Stimulated activated naive CD8-positive, alpha-beta T cell treated with anti-CD3 and anti-CD28 coated beads, Interleukin-15, Interleukin-2, amounts not matched to agents 100 ng/mL and 50 ng/mL, for 24 hours (primary cell): ENCODE measurements around the gene TPRN.

Experiments used
- H3K27ac Mint-ChIP-seq: one replicate; pipeline ENCODE4 v1.8.0; 2021; ENCODE audit warnings: mild to moderate bottlenecking, mixed read lengths
- H3K27me3 Mint-ChIP-seq: one replicate; pipeline ENCODE4 v1.8.0; 2021; ENCODE audit warnings: mixed read lengths
- H3K36me3 Mint-ChIP-seq: one replicate; pipeline ENCODE4 v1.8.0; 2021; ENCODE audit warnings: low read depth, mixed read lengths
- H3K4me1 Mint-ChIP-seq: one replicate; pipeline ENCODE4 v1.8.0; 2021; ENCODE audit warnings: low read depth, mixed read lengths
- H3K4me3 Mint-ChIP-seq: one replicate; pipeline ENCODE4 v1.8.0; 2021; ENCODE audit warnings: mild to moderate bottlenecking, mixed read lengths
- H3K9me3 Mint-ChIP-seq: one replicate; pipeline ENCODE4 v1.8.0; 2021; ENCODE audit warnings: mixed read lengths

The TPRN gene

GRCh38 chr9:137222190-137223077 is 21.9 kb upstream of the TPRN start, which contains the start of gene RNF208:
TSS of gene RNF208 (minus strand) at chr9:137222240. CDS start at chr9:137221212, 1,028 bp downstream.
- Mint-ChIP-seq H3K27me3 (peaks cover under 1% of the 10 kb centered on the region), H3K9me3 (no peaks in the 10 kb centered on the region), H3K4me3 (peak within 1 kb of the TSS; percentile 83), H3K27ac (no peak within 1 kb of the TSS), H3K36me3 (no peaks in the 10 kb centered on the region), H3K4me1 (peaks cover 6% of the 10 kb centered on the region)

GRCh38 chr9:137221506-137222111 is 21.1 kb upstream of the TPRN start:
- no peaks in the 10 kb centered on the region for H3K9me3 Mint-ChIP-seq
- H3K27ac Mint-ChIP-seq = no peak overlapping the region
- peaks cover 6% of the 10 kb centered on the region for H3K4me1 Mint-ChIP-seq
- no peak overlapping the region for H3K4me3 Mint-ChIP-seq
- H3K36me3 Mint-ChIP-seq = no peaks in the 10 kb centered on the region
- no peaks in the 10 kb centered on the region for H3K27me3 Mint-ChIP-seq

GRCh38 chr9:137221095-137221505 is 20.6 kb upstream of the TPRN start:
- Mint-ChIP-seq H3K4me3 (no peak overlapping the region), H3K4me1 (peaks cover 6% of the 10 kb centered on the region), H3K9me3 (no peaks in the 10 kb centered on the region), H3K36me3 (no peaks in the 10 kb centered on the region), H3K27ac (no peak overlapping the region), H3K27me3 (no peaks in the 10 kb centered on the region)

GRCh38 chr9:137220317-137221094 is 20.0 kb upstream of the TPRN start:
- Mint-ChIP-seq H3K36me3 (no peaks in the 10 kb centered on the region), H3K27me3 (no peaks in the 10 kb centered on the region), H3K4me3 (no peak overlapping the region), H3K4me1 (peaks cover 6% of the 10 kb centered on the region), H3K27ac (no peak overlapping the region), H3K9me3 (no peaks in the 10 kb centered on the region)

GRCh38 chr9:137219757-137220316 is 19.3 kb upstream of the TPRN start:
- H3K36me3 Mint-ChIP-seq = no peaks in the 10 kb centered on the region
- H3K4me1 Mint-ChIP-seq = peaks cover 6% of the 10 kb centered on the region
- no peaks in the 10 kb centered on the region for H3K9me3 Mint-ChIP-seq
- no peaks in the 10 kb centered on the region for H3K27me3 Mint-ChIP-seq
- no peak overlapping the region for H3K4me3 Mint-ChIP-seq
- H3K27ac Mint-ChIP-seq = no peak overlapping the region

- H3K27ac Mint-ChIP-seq = no peak overlapping the region
- H3K36me3 Mint-ChIP-seq = no peaks in the 10 kb centered on the region
- peaks cover 2% of the 10 kb centered on the region for H3K4me1 Mint-ChIP-seq
- H3K9me3 Mint-ChIP-seq = no peaks in the 10 kb centered on the region
- H3K4me3 Mint-ChIP-seq = no peak overlapping the region
- no peaks in the 10 kb centered on the region for H3K27me3 Mint-ChIP-seq
These were observed 18.3 kb upstream of the TPRN start for GRCh38 chr9:137218754-137219271.

GRCh38 chr9:137218212-137218753 is 17.7 kb upstream of the TPRN start:
- no peaks in the 10 kb centered on the region for H3K4me1 Mint-ChIP-seq

GRCh38 chr9:137217276-137218211 is 17.0 kb upstream of the TPRN start:
- no peaks in the 10 kb centered on the region for H3K4me1 Mint-ChIP-seq
- no peaks in the 10 kb centered on the region for H3K27me3 Mint-ChIP-seq
- H3K36me3 Mint-ChIP-seq = peaks cover 4% of the 10 kb centered on the region
- no peak overlapping the region for H3K4me3 Mint-ChIP-seq
- no peak overlapping the region for H3K27ac Mint-ChIP-seq
- H3K9me3 Mint-ChIP-seq = no peaks in the 10 kb centered on the region

More at GRCh38 chr9:137218212-137218753, 17.7 kb upstream of the TPRN start:
- Mint-ChIP-seq H3K4me3 (no peak overlapping the region), H3K27me3 (no peaks in the 10 kb centered on the region), H3K9me3 (no peaks in the 10 kb centered on the region), H3K27ac (no peak overlapping the region), H3K36me3 (no peaks in the 10 kb centered on the region)

GRCh38 chr9:137216188-137216965 is 15.8 kb upstream of the TPRN start:
- Mint-ChIP-seq H3K36me3 (peaks cover 4% of the 10 kb centered on the region), H3K4me3 (no peak overlapping the region), H3K4me1 (no peaks in the 10 kb centered on the region), H3K27me3 (no peaks in the 10 kb centered on the region), H3K27ac (no peak overlapping the region), H3K9me3 (no peaks in the 10 kb centered on the region)

- Mint-ChIP-seq H3K9me3 (no peaks in the 10 kb centered on the region), H3K4me1 (no peaks in the 10 kb centered on the region), H3K27me3 (no peaks in the 10 kb centered on the region), H3K27ac (no peak overlapping the region), H3K4me3 (no peak overlapping the region), H3K36me3 (peaks cover 4% of the 10 kb centered on the region)
These were observed 14.8 kb upstream of the TPRN start for GRCh38 chr9:137215196-137215986.

- no peak overlapping the region for H3K4me3 Mint-ChIP-seq
- H3K27me3 Mint-ChIP-seq = no peaks in the 10 kb centered on the region
- H3K36me3 Mint-ChIP-seq = peaks cover 4% of the 10 kb centered on the region
- no peak overlapping the region for H3K27ac Mint-ChIP-seq
- H3K4me1 Mint-ChIP-seq = no peaks in the 10 kb centered on the region
- no peaks in the 10 kb centered on the region for H3K9me3 Mint-ChIP-seq
These were observed 14.1 kb upstream of the TPRN start for GRCh38 chr9:137214620-137215019.
